Glomerular visceral epithelial cell (primary cell): ENCODE data around the gene PLCG1.

Experiments used
- DNase-seq: peaks from one replicate; pipeline ENCODE4 v3.0.0-alpha.2; 2016; ENCODE audit errors: extremely low spot score

The PLCG1 gene

DNA sequence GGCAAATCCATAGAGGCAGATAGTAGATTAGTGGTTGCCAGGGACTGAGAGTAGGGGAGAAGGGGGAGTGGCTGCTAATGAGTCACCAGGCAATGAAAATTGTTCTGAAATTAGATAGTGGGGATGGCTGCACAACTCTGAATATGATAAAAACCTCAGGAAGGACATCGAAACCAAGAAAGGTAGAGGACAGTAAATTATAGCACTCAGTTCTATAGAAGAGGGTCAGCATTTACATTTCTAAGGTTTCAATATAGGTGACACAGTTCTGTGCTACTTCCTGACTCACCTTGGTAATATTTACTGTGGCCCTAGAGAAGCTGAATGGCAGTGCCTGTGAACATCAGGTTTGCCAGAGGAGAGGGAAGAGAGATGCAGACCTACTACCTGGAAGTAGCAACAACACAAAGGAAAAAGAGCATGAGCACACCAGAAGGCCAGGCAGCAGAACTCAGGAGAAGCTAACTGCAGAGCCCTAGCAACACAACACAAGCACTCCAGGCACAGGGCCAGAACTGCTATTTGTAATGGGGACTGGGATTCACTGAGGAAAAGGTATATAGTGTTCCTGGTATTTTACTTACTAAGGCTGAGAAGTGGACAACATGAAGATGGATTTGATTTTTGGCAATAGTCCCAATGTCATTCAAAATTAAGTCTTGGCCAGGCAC, 75.9 kb downstream of the PLCG1 start:
- DNase-seq = no peak

DNA sequence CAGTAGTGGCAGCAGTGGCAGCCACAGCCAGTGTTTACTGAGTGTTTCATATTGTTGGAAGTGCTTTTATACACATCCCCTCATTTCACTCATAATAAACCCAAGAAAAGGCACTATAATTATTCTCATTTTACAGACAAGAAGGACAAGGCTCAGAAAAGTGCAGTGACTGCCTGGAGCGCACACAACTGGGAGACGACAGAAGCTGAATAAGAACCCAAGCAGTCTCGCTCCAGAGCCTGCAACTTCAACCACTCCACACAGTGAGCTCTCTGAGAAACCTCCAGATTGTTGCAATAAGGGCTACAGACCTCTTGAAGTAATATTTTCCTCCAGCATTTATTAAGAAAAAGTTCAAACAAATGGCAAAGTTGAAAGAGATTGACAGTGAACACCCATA, 76.9 kb downstream of the PLCG1 start:
- no peak for DNase-seq

DNA sequence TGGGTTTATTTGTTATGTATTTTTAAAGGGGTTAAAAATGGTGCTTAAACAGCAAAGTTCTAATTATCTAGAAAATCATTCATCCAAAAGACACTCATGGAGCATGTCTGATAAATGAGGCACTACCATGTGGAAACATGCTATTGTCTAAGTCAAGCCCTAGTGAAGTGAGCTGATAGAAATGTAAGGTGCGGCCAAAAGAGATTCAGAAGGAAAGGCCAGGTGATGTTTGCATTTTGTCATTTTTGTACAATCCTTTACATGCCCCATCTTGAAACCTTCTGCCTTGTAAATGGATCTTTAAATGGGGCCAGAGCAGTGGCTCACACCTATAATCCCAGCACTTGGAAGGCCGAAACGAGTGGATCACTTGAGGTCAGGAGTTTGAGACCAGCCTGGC, 77.3 kb downstream of the PLCG1 start:
- DNase-seq = no peak

DNA sequence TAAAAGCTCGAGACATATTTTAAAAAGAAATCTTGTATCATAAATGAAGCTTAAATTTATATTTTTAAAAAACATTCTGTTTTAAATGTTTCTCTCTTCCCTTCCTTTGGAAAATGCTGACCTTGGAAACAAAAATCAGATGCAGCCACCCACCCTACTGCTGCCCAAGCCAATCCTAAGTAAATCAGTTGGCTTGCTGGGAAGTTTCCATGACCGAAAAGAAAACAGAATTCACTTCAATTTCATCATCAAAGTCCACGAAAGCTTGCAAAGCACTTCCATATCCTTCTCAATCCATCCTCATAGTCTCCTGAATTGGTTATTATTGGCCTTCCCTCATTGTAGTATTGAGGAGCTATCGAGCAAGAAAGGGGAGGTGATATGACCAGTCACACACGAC, 80.1 kb downstream of the PLCG1 start:
- no peak for DNase-seq

DNA sequence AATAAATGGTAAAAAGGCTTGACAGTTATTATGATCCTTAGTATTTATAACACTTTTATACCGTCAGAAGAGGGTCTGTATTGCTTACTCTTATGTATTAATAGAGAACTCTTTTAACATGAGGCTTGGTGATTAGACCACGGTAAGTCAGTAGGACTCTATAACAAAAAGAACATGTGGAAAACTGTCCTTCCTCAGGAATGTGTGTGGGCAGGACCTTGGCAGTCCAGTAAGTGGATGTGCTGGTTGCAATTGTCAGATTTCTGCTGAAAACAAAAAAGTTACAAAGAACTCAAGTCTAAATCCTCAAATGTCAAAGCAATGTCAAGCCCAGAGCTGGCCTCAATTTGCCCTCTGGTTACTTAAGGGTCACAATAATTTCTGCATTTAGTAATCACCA, 81.1 kb downstream of the PLCG1 start:
- no peak for DNase-seq

DNA sequence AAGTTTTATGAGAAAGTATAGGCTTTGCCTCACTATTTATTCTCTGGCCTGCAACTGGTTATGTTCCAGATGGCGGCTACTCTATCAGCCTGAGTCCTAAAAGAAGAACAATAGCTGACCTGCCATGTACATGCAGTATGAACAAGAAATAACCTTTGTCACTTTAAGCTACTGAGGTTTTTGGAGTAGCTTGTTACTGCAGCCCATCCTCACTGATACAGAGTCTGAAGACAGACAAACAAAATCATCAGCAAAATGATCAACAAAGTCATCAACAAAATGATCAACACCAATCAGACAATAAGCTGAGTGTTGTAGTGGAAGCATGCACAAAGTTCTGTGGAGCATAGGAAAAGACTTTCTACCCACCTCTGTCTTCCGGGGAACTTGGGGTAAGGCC, 82.5 kb downstream of the PLCG1 start:
- DNase-seq = no peak

DNA sequence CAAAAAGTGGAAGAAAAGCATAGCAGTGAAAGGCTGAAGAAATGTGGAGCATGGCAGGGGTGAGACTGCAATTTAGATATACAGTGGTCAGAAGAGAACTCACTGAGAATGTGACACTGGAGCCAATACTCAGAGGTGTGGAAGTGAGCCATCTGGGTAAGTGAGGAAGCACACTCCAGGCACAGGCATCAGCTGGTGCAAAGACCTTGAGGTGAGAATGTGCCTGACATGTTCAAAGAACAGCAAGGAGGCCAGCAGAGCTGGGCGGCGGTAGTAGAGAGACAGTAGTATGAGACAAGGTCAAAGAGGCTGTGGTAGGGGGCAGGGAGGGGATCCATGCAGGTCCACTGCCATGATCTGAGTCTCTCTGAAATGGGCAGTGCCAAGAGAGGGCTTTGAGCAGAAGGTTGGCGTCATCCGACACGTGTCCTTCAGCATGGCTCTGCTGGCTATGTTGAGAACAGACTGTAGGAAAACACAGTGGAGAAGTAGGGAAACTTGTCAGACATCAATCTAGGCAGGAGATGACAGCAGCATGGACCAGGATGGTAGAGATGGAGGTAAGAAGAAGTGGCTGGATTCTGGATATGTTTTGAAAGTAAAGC, 84.4 kb downstream of the PLCG1 start:
- no peak for DNase-seq

DNA sequence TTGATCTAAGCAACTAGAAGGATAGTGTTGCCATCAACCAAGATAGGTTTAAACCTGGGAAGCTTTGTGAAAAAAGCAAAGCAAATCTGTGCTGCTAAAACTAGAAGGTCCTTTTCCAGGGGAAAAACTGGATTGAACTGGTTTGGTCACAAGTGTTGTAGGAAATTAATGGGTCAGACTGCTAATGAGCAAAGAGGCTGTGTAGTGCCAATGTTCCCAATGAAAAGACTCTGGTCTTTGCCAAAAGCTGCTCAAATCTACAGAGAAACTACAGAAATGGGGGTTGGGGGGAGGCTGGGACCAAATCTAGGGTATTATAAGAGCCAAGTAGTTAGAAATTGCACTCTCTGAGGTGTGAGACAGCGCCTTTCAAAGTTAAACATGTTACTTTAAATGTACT, 85.0 kb downstream of the PLCG1 start:
- no peak for DNase-seq

DNA sequence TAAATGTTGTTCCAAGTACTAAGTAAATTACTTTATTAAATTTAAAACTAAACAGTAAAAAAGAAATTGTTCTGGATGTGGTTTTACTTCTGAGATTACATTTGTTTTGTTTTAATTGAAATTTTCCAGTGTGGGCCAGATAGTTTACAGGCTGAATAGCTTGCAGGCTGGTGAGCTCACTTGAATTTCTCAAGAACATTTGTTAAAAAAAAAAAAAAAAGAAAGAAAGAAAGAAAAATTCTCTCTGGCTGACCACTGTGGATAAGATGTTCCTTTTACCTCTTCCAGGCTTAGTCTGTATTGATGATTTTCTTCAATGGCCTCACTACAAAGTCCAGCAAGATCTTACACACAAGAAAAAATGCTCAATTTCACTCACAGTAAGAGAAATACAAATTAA, 85.4 kb downstream of the PLCG1 start:
- no peak for DNase-seq

DNA sequence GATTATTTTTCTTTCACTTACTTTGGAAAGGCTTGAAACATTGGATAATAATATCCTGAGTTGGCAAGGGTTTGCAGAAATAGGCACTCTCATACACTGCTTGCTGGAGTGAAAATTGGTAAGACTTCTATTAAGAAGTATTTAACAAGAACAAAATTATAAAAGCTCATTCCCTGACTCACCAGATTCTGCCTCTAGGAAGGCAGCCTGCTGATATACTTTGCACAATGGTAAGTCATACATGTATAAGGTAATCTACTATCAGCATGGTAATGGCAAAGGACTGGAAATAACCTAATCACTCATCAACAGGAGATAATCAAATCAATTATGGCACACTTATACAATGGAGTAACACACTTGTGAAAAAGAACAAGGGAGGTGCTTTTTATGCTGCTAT, 85.8 kb downstream of the PLCG1 start:
- DNase-seq = no peak

DNA sequence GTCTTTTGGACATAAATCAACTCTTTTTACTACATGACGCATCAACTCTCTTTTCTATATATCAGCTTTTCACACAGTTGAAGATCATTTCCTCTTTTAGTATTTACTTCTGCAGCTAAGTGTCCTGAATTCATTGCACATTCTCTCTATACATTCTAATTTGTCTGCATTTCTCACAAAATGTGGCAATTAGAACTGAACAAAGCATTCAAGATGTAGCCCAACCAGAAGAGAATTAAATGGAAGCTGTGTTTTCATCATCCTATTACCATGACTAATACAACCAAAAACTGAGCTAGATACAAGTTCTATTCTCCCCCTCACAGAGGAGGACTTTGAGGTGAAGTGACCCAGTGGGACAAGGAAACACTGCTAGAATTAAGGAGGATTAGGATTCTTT, 86.9 kb downstream of the PLCG1 start:
- DNase-seq = no peak

DNA sequence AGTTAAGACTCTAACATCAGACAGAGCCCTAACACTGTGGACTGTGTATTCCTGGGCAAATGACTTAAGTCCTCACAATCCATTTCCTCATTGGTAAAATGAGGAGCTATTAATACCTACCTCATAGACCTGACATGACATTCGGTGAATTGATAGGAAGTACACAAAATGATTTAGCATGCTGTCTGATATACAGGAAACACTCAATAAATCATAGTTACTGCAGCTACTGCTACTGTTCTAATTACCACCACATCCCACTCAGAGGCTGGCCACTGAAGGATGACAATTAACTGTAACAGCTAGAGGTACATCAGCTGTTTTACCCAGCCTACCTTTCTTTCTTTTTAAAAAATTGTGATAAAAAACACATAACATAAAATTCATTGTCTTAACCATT, 87.7 kb downstream of the PLCG1 start:
- DNase-seq = no peak

DNA sequence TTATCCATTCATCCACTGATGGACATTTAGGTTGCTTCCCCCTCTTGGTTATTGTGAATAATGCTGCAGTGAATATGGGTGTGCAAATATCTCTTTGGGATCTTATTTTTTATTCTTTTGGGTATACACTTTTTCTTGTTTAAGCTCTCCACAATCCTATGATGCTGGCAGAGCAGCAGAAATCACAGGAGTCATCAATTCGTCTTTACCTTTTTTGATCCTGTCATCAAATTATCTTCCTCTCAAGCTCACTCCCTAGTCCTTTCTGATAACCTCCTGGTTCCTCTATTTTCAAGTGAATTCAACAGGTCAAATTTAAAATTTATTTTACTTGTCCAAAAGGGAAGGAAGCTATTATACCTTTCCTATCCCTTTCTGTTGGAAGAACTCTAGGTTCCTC, 89.1 kb downstream of the PLCG1 start:
- no peak for DNase-seq
